NCI-H2196 (cell line): Measurements from ENCODE around the gene GIMAP4.
"Not testable (repeated sequence)": the region's sequence is repeated elsewhere in the genome, so short reads cannot be mapped to it uniquely, and the experiment has no call there.

Experiments used
- DNase-seq: peaks from one replicate; lab custom pipeline; 2025; ENCODE audit not compliant: unreplicated experiment; lab: John Stamatoyannopoulos, UW

GIMAP4 gene

DNA sequence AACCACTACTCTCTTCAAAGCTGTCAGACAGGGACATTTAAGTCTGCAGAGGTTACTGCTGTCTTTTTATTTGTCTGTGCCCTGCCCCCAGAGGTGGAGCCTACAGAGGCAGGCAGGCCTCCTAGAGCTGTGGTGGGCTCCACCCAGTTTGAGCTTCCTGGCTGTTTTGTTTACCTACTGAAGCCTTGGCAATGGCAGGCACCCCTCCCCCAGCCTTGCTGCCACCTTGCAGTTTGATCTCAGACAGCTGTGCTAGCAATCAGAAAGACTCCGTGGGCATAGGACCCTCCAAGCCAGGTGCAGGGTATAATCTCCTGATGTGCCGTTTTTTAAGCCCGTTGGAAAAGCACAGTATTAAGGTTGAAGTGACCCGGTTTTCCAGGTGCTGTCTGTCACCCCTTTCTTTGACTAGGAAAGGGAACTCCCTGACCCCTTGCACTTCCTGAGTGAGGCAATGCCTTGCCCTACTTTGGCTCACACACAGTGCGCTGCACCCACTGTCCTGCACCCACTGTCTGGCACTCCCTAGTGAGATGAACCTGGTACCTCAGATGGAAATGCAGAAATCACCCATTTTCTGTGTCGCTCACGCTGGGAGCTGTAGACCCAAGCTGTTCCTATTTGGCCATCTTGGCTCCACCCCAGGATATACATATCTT is 12.9 kb downstream of the GIMAP4 start:
- not testable (repeated sequence) for DNase-seq

DNA sequence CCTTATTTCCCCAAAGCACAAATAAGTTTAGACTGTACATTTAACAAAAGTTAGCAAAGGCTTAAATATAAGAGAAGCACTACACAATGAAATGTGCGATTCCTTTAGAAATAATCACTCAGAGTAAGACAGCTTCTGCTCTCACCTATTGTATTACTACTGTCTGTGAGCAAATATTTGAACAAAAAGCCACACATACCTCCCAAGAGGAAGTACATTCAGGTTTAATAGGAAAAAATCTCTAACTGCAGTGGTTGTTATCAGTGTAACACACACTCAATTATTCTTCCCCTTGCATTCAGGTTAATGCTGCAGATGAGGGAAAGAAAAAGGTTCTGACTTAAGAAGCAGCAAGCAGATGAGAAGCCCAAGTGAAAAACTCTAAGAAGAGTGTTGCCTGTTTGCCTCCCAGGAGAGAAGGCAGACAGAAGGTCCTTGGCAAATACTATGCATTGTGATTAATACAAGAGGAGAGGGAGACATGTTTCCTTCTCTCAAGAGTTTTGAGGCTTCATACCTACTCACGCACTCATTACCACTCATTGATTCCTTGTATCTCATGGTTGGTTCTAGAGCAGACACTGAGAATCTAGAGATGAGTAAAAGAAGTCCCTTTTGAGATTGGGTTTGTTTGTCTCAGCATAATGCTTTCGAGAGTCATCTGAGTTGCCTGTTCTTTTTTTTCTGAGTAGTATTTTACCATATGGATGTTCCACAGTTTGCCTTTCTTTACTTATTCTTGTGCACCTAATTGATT is 13.6 kb downstream of the GIMAP4 start:
- no peak for DNase-seq

DNA sequence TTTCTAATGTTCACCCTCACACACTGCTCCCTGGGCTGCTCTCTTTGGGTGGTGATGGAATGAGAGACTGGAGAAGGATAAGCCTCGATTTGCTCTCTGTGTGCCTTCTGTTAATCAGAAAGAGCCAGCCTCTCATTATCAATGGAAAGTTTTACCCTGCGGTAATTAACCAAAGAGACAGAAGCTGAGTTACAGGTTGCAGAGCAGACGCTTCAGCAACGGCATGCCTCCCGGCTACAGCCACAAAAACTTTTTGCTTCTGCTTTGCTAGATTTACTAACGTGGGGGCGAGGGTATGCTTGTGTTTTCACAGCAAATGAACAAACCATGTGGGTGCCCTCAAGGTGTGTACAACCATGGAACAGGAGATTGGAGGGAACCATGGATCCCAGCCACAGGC is 18.0 kb downstream of the GIMAP4 start:
- DNase-seq, result no peak

DNA sequence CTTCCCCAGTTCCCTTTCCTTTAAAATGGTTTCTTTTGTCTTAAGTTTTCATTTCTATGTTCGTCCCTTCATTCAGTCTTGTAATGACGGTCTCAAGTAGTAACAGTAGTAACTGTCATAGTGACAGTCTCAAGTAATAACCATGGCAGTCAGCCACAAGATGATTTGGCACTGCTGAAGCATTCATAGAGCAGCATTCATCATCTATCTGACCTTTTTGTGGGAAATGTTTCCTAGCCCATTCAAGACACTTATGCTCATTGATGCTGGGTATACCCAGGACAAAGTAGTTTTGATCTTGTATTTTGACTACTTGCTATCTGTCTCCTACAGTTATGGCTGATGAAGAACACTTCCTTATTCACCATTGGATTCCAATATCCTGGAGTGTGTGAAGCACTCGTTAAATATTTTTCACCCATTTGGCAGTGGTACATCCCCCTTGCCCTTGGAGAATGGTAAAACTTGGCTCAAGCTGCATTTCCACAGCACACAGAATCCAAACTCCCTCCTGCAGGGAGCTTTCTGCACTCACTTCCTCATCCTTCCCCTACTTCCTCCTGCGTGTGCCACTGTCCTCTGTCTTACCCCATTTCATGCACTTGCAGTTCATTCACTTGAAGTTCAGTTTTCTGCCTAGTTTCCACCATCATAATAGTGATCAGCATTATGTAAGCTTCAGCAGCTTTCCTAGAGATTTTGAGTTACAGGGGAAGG is 19.0 kb downstream of the GIMAP4 start:
- no peak for DNase-seq

DNA sequence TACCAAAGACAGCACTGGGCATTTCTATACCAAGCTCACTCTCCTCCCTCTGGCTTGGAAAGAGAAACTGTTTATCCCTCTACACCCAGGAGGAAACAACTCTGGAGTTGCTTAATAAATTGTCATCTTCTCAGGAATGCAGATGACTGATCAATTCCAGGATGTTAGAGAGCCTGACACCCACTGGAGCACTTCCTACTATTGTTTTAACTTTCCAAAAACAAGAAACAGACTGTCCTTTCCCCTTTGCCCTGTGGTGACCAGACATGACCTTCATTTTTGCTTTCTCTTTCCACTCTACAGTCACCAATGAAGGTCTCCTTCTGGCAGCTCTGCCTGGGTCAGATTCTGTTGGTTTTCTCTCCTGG is 19.6 kb downstream of the GIMAP4 start:
- no peak for DNase-seq

DNA sequence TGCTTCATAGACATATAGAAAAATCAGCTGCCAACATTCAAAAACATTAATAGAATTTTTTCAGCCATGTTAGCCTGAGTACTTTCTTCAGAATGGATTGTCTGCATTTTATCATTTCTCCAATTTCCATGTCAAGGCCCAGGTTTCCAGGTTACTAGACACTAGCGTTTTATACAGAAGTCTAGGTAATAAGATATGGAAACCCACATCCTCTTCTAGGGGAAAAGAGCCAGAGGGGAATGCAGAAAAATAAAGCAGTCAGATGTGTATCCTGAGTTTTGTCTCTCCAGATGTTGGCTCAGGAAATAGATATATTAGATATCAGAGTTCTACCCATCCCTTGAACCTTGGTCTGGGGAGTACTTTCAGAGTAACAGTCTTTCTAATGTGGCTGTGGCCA is 20.4 kb downstream of the GIMAP4 start:
- DNase-seq, result no peak

DNA sequence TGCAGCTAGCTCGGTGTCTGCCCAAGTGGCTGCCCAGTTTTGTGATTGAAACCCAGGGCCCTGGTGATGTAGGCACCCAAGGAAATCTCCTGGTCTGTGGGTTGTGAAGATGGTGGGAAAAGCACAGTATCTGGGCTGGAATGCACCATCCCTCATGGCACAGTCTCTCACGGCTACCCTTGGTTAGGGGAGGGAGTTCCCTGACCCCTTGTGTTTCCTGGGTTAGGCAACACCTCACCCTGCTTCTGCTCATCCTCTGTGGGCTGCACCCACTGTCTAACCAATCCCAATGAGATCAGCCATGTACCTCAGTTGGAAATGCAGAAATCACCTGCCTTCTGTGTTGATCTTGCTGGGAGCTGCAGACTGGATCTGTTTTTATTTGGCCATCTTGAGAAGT is 27.6 kb downstream of the GIMAP4 start:
- no peak for DNase-seq

DNA sequence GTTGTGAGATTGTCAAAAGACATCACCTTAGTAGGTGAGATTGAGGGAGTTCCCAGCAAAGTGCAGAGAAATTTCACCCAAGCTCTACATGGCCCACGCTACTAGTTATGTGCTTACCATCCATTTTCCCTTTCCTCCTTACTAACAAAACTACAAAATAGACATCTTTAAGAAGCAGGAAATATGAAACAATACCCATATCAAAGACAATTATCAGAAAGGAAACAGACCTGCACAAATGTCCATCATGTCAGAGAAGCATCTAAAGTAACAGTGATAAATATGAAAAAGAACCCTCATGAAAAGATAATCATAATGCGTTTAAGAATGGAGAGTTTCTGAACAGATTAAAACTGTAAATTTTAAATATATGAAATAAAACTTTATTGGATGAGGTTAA is 28.2 kb downstream of the GIMAP4 start:
- no peak for DNase-seq

DNA sequence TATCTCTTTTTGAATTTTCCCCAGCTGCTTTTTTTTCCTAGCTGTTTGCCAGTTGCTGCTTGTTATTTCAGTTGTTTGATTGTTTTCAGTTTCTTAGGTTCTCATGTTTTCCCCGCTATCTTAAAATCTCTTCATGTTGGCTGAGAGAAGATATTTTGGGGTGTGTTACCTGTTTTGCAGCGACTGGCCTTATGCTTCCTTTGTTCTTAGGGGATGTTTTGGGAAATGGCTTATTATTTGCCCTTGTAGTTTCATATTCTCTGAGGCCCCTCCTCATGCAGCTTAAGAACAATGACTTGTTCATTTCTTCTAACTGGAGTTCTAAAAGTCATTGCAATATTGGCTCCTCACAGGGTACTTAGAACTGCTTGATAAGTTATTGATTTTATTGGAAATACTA is 36.4 kb downstream of the GIMAP4 start:
- not testable (repeated sequence) for DNase-seq

DNA sequence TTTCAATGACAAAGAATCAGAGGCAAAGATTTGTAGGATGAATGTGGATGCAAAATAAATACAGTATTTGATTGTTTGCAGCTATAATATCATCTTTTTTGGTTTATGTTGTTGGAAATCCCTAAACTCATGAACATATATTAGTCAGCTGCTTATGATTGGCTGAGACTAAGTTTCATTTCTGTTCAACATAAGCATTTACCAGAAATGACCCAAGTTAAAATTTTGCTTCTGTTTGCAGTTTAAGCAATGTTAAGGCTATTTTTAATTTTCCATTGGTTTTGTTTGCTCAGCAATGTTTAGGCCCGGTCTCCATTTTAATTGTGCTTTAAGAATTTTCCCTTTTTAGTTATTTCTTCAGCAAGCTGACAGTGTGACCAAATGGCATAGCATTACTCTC is 43.0 kb downstream of the GIMAP4 start:
- no peak for DNase-seq

DNA sequence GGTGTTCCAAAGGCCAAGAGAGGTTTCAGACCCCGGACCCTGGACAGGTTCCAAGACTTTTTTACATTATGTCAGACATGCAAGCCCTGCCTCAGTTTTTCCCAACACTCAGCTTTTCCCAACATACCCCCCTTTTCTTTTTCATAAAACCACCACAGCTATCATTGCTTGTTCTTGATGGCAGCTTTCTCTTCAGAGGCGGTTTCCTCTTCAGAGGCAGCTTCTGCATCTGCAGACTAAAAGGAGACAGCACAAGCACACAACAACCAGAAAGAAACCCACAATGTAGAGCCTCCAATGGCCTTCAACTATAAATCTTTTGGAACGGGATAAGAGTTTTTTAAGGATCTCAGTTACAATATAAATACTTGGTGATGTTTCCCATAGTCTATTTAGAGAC is 45.7 kb downstream of the GIMAP4 start:
- DNase-seq, result no peak

DNA sequence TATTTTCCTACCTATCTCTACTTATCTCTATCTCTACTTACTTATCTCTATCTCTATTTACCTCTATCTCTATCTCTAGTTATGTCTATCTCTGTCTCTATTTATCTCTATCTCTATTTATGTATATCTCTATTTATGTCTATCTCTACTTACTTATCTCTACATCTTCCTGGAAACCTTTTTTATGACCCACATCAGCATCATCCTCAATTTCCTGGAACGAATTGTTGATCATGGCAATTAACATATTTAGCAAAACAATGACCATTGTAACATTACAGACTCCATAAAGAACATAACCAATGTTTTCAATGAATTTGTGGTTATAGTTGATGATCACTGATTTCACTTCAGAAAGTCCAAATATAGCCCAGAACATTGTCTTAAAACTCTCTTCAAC is 46.7 kb downstream of the GIMAP4 start:
- DNase-seq, result no peak

DNA sequence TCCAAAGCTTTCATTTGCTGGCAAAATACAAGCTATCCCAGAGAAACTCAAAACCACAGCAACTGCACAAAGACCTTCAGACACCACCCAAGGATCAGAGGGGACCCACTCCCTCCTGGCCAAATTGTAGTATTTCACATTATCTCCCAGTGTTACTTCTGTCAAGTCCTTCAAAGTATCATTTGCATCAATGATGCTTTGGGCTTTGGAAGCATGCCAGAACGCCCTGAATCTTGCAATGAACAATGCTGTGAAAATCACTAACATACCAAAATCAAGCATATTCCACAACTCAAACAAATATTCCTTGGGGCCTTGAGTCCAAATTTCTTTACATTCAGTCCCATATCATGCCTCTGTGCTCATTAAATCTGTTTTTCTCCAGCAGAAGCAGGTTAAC is 47.2 kb downstream of the GIMAP4 start:
- DNase-seq, result not testable (repeated sequence)

DNA sequence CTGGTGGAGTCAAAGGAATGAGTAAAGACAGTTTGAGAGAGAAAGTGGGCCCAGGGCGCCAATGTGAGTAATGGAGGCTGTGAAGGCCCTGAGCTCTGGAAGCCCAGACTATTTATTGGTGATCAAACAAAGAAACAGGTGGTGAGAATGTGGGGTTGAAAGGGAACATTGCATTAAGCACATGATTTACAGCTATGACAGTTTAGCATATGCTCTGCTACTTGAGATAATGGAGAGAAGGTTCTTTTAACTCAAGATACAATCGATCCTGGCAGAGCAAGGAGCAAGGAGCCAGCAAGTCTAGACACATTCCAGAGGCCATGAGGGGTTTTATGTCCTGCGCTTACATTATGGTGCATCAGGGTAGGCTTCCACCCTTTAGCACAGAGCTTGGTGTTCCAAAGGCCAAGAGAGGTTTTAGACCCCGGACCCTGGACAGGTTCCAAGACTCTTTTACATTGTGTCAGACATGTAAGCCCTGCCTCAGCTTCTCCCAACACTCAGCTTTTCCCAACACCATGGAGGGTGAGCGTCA is 48.1 kb downstream of the GIMAP4 start:
- DNase-seq, result not testable (repeated sequence)

DNA sequence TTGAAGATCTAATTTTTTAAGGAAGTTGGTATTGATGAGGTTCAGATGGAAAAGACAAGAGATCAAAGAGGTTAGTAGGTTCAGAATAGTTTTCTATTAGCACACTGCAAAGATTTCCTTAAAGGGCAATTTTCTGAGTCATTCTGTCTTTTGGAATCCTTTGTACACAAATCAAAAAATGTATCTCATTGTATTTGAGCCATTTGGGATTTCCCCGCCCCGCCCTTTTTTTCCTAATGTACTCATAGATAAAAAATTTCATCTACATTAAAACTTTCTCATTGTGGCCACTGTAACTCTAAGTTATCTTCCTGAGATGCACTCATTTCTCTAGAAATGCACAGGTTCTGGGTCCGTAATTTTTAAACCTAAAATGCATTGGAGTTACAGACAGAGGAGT is 52.9 kb downstream of the GIMAP4 start:
- DNase-seq, result no peak

DNA sequence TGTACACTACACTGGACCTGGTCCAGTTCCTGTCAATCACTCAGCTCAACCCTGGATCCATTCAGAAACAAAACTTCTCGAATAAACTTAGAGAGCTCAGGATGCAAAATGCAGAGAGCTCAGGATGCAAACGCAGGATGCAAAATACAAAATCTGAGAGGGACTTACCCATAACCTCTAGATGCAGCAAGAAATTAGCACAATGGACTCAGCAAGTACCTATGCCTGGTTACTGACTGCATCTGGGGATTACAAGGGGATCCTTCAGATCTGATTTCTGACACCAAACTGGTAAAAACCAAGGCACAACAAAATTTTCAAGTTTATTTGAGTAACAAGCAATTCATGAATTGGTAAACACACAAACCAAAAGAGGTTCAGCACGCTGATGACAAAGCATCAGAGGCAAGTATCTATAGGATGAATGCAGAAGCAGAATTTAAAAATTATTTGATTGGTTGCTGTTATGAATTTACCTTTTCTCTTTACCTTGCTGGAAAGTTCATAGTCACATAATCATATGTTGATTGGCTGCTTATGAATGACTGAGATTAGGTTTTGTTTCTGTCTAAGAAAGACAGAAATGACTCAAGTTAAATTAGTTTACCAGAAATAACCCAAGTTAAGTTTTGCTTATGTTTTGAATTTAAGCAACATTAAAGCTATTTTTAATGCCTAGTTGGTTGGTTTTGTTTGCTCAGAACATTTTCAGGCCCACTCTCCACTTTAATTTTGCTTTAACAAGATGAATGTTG is 53.6 kb downstream of the GIMAP4 start:
- no peak for DNase-seq

DNA sequence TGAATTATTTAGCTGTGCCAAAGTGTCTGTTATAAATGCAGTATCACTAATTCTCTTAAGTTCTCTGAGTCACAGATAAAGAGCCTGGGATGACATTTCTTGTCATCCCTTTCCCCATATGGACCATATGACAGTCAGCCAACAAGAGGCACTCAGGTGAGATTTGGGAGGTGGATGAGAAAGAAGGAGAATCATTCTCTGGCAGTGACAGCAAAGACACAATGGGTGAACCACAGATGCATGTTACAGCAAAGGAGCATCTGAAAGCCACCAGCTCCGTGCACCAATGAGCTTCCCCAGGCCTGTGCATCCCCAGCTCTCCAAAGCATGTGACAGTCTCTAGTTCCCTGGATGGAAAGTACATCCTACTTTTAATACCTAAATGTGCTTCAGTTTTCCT is 54.2 kb downstream of the GIMAP4 start:
- DNase-seq, result no peak
